Choroid plexus epithelial cell (primary cell): Measurements from ENCODE around the gene CD3D.

ENCODE experiments used
- DNase-seq: peaks from one replicate; pipeline ENCODE4 v3.0.0-alpha.2; 2010; ENCODE audit warnings: low read depth
- H3K4me3 ChIP-seq: 2 replicates; pipeline ENCODE4 v1.5.1; 2011; ENCODE audit warnings: low read depth, mild to moderate bottlenecking, control low read depth, low read length, moderate library complexity
- TF ChIP-seq, protein P1 (sequence below): conservative IDR thresholded peaks from 2 replicates; pipeline ENCODE4 v1.5.1; 2011; ENCODE audit warnings: low read depth, mild to moderate bottlenecking, control low read depth, inconsistent platforms, low read length, moderate library complexity

The CD3D gene

DNA sequence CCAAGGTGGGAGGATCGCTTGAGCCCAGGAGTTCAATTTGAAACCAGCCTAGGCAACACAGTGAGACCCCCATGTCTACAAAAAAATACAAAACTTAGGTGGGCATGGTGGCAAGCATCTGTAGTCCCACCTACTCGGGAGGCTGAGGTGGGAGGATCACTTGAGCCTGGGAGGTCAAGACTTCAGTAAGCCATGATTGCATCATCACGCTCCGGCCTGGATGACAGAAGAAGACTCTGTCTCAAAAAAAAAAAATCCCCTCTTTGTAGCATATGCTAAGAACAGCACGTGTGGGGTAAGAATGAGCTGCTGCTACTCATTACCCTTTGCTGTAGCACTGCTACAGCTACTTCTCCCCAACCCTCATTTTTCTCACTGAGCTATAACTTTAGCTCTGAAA lies 31.4 kb upstream of the CD3D start:
- no peak for DNase-seq
- H3K4me3 ChIP-seq, result no peak overlapping the region
- TF ChIP-seq, protein P1, sequence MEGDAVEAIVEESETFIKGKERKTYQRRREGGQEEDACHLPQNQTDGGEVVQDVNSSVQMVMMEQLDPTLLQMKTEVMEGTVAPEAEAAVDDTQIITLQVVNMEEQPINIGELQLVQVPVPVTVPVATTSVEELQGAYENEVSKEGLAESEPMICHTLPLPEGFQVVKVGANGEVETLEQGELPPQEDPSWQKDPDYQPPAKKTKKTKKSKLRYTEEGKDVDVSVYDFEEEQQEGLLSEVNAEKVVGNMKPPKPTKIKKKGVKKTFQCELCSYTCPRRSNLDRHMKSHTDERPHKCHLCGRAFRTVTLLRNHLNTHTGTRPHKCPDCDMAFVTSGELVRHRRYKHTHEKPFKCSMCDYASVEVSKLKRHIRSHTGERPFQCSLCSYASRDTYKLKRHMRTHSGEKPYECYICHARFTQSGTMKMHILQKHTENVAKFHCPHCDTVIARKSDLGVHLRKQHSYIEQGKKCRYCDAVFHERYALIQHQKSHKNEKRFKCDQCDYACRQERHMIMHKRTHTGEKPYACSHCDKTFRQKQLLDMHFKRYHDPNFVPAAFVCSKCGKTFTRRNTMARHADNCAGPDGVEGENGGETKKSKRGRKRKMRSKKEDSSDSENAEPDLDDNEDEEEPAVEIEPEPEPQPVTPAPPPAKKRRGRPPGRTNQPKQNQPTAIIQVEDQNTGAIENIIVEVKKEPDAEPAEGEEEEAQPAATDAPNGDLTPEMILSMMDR, result no peak

DNA sequence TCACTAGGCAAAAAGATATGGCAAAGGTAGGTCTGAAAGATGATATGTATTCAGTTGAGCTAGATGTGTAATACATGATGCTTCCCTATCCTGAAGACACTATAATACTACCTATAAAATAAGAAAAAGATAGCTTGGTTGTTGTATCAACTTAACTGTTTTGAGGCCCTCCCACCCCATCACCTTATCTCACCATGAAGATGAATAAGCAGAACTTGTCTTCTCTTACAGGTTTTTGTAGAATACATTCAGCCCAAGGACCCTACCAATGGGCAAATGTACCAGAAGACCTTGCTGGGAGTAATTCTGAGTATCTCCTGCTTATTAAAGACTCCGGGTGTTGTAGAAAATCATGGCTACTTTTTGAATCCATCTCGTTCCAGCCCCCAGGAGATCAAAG lies 30.8 kb upstream of the CD3D start:
- TF ChIP-seq, protein P1, result no peak
- DNase-seq, result no peak
- H3K4me3 ChIP-seq, result no peak overlapping the region

DNA sequence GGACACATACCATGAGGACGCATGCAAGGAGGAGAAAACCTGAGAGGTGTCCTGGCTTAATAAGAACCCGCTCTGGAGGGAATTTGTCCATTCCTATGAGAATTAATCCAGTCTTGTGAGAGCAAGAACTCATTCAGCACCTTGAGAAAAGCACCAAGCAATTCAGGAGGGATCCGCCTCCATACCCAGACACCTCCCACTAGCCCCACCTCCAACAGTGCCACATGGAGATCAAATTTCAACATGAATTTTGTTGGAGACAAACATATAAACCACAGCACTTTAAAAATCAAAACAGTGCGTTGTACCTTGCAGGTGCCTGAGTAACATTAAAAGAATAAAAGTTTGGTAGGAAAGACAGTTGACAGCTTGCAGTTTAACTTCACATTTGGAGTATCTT lies 28.3 kb upstream of the CD3D start:
- no peak for DNase-seq
- TF ChIP-seq, protein P1, result no peak
- no peak overlapping the region for H3K4me3 ChIP-seq

DNA sequence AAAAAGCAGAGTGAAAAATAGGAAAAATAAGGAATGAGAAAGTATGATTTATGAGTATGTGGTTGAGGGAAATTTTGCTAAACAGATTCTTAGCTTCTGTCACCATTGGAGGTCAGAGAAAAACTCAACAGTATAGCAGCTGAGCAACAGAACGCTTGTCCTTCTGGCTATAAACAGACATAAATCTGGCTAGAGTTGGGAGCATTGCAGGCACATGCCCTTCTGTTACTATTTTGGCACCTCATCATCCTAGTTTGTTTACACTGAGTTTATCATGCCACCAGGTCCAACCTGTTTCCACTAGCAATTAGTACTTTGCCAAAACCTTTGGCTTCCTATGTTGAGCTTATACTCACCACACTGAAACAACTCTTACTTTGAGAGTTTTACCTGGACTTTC lies 23.8 kb upstream of the CD3D start:
- no peak for DNase-seq
- H3K4me3 ChIP-seq, result no peak overlapping the region
- TF ChIP-seq, protein P1, result no peak

DNA sequence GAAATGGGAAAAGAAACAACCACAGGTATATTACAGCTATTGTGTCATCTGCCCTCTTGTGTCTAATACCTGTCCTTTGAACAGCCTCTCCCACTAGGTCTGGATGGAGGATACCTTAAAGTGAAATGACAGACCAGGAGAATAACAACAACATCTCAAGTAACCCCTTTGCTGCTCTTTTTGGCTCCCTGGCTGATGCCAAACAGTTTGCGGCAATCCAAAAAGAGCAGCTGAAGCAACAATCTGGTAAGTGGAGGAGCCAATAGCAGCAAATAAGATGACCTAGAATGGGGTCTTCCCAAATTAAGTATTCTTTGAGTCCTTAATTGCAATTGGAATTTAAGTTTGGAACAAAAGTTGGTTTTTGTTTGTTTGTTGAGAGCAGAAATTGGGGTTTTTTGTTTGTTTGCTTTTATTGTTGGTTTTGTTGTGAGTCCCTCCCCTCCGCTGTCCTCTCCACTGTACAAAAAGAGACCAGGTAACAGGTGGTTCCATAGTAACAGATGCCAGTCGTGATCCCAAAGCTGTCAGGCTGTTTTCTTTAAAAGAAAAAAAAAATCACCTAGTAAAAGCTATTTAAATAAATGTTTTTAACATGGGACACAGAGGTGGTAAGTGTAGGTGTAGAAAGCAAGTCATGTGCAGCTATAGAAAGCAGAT lies 22.6 kb upstream of the CD3D start:
- no peak for DNase-seq
- TF ChIP-seq, protein P1, result no peak
- no peak overlapping the region for H3K4me3 ChIP-seq

DNA sequence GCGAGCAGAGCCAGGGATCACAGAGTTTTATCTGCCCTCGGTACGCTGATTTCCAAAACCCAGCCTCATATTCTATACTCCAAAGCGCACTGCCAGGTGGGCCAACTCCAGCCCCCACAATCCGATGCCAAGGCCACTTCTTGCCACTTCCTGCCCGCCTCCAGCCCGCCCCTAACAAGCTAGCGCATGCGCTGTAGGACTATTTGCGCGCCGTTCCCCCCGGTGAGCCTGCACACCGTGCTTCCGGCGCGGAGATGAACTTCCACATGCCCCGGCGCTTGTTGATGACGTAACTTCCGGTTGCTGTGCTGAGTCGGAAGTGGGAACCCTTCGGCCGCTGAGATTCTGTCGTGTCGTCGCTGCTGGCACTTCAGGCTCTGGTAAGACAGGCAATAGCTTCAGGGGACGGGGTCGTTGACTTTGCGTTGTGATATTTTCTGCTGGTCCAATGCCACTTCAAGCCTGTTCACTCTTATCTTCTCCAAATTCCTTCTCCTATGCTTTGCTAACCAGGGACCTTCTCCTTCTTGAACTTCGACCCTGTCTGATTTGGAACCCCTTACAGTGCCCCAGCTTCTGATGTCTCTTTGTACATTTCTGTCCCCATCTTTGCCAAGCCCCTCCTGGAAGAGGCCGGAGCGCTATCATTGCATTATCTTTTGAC lies 16.9 kb upstream of the CD3D start, which contains the start of gene UBE4A:
TSS of gene UBE4A (plus strand) at position 306 of the 664 bp plus-strand sequence. CDS start 5,481 bp downstream, outside the sequence.
- DNase-seq, result peak; percentile 94
- TF ChIP-seq, protein P1, result no peak
- H3K4me3 ChIP-seq, result peak within 1 kb of the TSS; percentile 93

DNA sequence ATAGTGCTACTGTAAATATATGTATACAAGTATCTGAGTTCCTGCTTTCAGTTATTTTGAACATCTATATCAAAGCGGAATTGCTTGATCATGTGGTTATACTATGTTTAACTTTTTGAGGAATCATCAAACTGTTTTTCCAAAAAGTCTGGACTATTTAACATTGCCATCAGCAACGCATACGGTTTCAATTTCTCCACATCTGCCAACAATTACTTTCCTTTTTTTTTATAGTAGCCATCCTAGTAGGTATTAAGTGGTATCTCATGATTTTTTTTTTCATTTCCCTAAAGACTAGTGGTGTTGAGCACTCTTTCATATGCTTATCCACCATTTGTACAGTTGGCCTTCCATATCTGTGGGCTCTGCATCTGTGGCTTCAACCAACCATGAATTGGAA lies 15.6 kb upstream of the CD3D start:
- TF ChIP-seq, protein P1, result no peak
- no peak for DNase-seq
- no peak overlapping the region for H3K4me3 ChIP-seq
